Measurements from ENCODE around the gene IL9R.
"Not testable (repeated sequence)": the region's sequence is repeated elsewhere in the genome, so short reads cannot be mapped to it uniquely, and the experiment has no call there.

The IL9R gene, protein sequence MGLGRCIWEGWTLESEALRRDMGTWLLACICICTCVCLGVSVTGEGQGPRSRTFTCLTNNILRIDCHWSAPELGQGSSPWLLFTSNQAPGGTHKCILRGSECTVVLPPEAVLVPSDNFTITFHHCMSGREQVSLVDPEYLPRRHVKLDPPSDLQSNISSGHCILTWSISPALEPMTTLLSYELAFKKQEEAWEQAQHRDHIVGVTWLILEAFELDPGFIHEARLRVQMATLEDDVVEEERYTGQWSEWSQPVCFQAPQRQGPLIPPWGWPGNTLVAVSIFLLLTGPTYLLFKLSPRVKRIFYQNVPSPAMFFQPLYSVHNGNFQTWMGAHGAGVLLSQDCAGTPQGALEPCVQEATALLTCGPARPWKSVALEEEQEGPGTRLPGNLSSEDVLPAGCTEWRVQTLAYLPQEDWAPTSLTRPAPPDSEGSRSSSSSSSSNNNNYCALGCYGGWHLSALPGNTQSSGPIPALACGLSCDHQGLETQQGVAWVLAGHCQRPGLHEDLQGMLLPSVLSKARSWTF

DNA sequence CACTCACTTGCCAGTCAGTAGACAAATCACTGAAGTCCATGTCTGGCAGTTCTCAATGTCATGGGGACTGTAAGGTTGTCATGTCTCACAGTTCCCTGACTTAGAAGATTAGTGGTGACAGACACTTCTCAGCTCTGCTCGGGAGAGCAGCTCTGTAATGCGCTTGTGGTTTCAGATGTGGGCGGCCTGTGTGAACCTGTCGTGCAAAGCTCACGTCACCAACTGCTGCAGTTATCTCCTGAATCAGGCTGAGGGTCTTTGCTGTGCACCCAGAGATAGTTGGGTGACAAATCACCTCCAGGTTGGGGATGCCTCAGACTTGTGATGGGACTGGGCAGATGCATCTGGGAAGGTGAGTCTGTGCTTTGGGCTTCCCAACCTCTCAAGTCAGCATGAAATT is at the start of gene IL9R:
IL9R (plus strand) TSS at position 261 of the 400 bp plus-strand sequence; CDS start at position 325, 64 bp downstream.
- DNase-seq, result no peak

DNA sequence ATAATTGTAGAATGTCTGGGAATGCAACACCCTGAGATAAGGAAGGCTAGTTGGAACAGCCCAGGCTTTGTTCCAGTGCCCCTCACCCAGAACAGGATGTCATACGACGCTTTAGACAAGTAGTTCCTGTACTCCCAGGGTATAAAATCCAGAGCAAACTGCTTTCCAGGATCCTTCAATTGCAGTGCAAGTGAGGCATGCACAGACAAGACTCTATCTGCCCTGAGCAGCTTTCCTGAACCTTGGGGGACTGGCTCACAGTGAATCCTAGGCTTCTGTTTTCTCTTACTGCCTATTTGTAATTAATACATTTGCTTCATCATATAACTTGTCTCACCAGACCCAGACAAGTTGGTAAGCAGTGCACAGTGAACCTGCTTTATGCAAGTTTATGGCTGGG is 48.4 kb upstream of the IL9R start:
- peak in 1 of 3 experiments; percentile 14 for DNase-seq

DNA sequence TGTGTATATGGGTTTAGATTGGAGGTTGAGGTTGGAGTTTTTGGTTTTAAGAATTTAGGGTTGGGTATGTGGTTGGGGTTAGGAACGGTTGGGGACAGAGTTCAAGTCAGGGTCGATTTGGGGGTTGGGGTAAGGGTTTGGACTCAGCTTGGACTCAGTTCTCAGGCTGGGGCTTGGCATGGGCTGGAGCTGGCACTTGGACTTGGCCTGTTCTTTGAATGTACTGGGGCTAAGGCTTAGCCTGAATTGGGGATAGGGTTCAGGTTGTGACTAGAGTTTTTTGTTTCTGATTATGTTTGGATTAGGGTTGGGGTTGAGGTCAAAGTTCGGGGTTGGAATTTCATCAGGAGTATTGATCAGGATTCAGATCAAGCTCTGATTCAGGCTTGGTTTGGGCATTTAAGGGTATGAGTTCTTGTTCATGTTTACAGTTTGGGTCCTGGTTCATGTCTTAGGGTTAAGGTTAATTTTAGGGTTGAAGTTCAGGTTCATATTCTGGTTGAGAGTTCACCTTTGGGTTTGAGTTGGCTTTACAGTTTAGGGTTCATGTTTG is 46.2 kb upstream of the IL9R start:
- DNase-seq, result no peak

DNA sequence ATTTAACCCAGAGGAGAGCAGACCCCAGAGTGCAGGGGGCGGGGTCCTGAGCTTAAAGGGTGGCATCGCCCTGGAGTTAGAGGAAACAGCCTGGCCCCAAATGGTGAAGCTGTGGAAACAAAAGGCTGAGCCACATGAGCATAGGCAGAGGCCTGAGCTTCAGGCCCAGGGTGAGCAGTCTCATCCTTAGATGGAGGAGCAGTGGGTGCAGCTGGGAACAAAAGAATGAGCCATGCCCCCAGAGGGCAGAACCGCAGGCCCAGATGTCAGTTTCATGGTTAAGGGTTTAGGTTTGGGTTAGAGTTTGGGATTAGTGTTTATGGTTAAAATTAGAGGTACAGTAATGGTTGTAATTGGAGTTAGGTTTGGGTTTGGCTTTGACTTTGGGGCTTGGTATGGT is 44.4 kb upstream of the IL9R start:
- DNase-seq, result no peak

DNA sequence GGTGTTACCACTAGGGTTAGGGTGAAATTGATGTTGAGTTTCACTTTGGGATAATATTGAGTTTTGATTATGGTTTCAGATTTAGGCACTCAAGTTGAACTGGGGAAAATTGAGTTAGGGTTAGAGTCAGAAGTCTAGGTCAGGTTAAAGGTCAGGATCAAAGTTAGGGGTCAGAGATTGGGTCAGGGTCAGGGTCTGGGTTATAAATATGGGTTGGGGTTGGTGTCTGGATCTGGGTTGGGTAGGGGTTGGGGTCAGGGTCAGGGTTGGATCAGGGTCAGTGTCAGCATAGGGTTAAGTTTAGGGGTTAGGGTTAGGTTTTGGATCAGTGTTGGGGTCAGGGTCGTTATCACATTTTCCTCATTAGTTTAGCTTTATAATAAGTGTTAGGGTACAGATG is 42.7 kb upstream of the IL9R start:
- DNase-seq, result no peak

DNA sequence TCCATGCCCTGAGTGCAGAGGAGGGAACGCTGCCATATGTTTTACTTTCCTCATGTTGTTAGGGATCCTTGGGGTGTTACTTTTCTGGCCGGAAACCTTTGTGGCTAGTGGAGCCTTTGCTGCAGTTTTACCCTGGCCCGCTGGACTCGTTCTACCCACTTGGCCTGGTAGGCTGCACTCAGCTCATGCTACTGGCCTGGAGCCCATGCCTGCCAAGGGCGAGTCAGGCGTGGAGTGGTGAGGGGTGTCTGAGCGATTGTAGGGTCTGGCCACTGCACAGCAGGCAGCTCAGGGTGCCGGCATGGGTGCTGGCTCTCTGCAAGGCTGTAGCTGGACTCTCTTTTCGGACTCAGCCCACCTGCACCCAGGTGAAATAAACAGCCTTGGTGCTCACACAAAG is 41.4 kb upstream of the IL9R start:
- DNase-seq, result no peak

DNA sequence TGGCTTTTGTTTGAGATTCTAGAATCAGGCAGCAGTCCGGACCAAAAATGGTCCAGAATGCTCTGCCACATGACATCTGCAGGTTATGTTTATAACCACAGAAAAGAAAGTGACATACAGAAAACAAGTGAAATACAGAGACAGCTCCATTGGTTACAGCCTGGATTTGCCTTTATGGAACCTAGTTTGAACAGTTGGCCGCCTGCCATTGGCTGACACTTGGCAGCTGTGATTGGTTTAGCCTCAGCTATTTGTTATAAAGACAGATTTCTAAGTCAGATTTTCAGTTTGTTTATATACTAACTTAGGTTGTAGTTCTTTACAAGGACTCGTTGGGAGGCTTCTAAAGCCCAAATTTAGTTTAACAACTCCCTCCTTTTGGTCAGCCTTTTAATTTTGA is 40.8 kb upstream of the IL9R start:
- DNase-seq, result no peak

DNA sequence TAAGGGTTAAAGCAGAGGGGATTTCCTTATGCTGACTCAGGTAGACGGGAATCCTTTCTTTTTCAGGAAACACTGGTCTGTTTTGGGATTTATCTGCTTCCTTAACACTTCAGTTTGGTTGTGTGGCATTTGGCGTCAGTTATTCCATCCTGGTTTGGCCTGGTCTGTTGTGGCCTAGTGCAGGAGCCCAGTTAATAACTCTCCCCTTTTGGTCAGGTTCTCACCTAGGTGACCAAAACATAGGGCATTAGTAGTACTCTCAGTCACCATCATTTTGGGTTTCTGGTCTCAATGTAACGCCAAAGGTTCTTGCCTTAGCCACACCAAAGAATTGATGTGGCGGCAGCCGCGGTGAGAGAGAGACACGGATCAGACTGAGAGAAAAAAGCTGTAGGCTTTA is 39.7 kb upstream of the IL9R start:
- no peak for DNase-seq

DNA sequence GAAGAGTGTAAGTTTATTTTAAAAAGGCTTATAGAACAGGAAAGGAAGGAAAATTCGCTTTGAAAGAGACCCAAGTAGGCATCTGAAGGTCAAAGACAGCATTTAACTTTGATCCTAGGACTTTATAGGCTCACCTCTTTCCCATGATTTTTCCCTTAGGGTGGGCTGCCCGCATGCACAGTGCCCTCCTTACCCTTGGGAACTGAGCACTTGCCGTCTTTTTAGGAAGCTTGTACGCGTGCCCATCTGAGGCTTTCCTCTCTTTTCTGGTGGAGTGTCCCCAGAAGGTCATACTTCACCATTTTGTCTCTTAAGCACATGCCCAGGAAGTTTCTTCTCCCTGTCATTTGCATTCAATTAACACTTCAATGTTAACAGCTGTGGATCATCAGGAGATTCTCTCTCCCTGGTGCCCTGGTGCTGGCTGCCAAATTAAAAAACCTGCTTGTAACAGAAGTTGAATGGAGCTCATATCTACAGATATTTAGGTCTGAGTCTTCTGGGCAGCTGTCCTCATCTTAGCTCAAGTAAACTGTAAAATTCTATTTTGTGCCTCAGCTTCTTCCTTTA is 38.4 kb upstream of the IL9R start:
- DNase-seq, result no peak

DNA sequence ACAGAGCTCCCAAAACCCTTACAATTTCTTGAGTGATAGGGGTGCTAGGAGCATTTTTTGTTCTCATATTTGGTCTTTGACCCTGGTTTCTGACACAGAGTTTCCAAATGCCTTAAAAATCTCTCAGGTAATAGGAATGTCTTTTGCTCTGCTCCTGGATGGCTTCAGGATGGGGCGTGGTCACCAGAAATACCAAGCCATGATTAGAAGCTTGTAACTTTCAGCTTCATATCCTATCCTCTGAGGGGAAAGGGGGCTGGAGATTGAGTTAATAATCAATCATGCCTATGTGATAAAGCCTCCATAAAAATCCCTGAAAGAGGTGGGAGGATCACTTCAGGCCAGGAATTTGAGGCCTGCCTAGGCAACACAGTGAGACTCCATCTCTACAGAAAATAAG is 34.6 kb upstream of the IL9R start:
- no peak for DNase-seq

DNA sequence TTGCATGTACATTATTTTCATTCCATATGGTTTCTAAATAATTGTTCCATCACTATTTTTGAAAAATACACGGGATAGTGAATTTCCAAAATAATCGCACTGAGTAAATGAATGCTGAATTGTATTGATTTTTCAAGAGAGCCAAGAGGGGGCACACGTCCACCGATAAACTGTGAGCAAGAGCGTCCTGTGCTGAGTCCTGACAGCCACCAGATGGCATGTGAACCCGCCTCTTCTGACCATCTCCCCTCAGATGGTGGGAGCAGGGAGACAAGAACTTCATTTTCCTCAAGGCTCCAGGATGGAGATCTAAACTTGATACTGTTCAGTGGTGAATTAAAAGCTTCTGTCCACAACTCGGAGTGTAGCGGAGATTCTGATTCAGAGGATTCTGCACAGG is 30.6 kb upstream of the IL9R start:
- DNase-seq, result peak in 2 of 3 experiments; percentile 13 to 50

DNA sequence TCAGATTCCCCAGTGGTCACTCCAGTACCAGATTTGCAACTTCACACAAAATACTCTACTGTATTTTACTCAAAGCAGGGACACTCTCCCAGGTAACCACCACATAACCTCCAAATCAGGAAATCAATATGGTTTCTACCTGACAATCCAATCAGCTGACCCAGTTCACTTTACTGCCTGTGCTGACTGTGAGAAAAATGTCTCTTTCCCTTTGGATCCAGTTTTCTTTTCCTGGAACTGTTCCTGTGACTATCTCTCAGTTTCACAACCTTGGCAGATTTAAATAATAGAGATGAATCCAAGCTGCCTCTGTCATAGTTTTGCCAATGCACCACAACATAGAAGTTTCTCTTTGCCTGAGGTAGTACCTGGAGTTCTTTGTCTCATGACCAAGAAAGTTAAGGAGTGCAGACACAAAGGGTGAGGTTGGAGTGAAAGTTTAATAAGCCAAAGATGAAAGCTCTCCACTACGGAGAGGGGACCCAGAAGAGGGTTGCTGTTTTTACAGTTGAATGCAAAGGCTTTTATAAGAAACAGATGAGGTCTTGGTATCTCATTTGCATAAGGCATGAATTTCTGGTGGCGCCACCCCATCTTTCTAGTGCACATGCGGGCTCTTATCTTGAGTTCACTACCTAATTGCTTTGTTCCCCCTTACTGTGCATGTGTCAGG is 29.7 kb upstream of the IL9R start:
- DNase-seq, result no peak

DNA sequence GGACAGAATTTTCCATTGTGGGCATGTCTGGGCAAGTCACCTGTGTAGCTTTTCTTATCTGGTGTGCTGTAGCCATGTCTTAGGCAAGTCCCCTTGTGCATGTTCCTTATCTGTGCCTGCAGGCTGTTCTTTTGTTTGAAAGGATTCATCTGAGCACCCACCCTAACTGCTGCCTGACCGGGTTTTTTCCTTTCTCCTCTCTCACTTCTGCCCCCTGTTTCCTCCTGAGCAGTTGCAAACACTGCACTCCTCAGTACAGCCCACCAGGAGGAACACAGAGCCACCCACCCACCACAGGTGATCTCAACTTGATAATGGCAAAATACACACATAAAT is 29.2 kb upstream of the IL9R start:
- peak in 1 of 3 experiments; percentile 8 for DNase-seq

DNA sequence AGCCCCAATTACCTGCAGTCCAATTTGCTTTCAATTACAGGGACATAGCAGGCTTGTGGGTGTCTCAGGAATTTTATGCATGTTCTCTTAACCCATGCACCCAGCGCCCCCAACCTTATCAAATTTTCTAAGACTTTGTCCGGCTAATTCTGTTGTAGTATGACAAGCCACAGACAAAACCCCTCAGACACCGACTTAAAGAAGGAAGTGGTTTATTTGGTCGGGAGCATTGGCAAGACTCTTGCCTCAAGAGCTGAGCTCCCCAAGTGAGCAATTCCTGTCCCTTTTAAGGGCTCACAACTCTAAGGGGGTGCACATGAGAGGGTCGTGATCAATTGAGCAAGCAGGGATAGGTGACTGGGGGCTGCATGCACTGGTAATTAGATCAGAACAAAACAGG is 28.7 kb upstream of the IL9R start:
- no peak for DNase-seq

DNA sequence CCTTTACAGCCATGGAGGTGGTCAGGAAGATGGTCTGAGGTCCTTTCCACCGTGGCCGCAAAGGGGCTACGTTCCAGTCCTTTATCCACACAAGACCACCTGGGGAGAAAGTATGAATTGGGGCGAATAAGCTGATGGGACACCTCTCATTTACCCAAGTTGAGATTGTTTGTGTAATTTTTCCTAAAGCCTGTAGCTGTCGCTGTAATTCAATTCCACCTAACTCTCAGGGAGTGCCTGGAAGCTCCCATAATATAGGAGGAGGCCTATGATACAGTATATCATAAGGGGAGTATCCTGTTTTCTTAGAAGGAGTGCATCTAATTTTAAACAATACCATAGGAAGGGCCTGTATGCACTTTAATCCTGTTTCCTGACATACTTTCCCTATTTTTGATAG is 25.8 kb upstream of the IL9R start:
- DNase-seq, result not testable (repeated sequence)

DNA sequence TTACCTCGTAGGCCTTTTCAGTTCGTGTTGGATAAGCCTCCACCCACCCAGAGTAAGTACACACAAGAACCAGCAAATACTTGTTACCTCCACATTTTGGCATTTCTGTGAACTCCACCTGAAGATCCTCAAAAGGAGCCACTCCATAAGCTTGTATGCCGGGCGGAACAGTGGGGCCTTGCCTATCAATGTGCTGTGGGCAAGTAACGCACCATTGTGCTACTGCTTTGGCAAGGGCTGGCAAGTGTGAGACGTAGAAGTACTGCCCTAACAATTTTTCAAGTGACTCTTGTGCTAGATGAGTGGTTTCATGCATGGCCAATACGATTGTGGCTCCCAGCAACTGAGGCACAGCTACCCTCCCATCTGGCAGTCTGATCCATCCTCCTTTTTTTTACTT is 25.3 kb upstream of the IL9R start:
- not testable (repeated sequence) for DNase-seq

DNA sequence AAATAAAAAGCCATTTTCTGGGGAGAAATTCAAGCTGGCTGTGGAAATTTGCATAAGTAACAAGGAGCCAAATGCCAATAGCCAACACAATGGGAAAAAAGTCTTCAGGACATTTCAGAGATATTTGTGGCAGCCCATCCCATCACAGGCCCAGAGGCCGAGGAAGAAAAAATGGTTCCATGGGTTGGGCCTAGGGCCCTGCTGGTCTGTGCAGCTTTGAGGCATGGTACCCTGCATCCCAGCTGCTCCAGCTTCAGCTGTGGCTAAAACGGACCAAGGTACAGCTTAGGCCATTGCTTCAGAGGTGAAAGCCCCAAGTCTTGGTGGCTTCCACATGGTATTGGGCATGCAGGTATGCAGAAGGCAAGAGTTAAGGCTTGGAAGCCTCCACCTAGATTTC is 14.2 kb upstream of the IL9R start:
- no peak for DNase-seq

DNA sequence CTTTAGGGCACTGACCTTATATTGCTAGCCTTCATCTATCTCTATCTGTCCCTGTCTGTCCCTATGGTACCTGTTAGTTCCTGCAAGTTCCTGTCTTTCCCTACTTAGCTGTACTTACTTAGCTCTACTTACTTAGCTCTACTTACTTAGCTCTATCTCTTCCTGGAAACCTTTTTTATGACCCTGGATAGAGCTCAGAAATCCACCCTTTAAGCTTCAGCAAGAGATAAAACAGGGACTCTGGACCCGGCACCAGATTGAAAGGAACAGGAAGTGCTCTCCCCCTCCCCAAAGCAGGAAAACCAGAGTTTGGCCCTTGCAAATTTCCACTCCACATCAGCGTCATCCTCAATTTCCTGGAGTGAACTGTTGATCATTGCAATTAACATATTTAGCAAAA is 12.3 kb upstream of the IL9R start:
- DNase-seq, result no peak

DNA sequence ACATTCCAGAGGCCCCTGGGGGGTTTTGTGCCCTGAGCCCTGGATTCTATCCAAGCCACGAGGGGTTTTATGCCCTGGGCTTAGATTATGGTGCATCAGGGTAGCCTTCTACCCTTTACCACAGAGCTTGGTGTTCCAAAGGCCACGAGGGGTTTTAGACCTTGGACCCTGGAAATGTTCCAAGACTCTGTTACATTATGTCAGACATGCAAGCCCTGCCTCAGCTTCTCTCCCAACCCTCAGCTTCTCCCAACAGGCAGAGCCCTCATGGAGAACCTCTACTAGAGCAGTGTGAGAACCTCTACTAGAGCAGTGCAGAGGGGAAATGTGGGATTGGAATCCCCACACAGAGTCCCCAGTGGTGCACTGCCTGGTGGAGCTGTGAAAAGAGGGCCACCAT is 10.5 kb upstream of the IL9R start:
- DNase-seq, result not testable (repeated sequence)

DNA sequence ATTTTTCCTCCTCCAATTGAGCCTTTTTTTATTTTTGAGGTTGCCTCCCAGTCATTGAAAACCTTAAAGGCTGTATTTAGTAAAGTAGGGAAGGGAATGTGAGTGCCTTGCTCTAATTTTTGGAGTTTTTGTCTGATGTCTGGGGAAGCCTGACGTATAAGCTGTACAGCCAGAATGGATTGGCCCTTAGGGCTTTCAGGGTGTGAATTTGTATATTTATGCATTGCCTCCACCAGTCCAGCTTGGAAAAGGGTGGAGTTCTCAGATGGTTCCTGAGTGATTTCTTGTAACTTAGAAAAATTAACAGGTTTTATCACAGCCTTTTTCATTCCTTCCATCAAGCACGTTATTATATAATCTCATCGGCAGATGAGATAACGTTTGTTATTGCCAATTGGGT is 8.6 kb upstream of the IL9R start:
- no peak for DNase-seq

DNA sequence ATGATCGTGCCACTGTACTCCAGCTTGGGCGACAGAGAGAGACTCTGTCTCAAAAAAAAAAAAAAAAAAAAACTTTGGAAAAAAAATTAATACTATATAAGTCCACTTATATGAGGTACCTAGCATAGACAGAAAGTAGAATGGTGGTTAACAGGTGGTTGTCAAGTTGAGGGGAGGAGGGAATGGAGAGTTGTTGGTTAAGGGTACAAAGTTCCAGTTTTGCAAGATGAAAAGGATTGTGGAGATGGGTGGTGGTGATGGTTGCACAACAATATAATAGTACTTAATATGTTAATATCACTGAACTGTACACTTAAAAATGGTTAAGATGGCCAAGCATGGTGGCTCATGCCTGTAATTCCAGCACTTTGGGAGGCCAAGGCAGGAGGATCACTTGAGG is 4.1 kb upstream of the IL9R start:
- DNase-seq, result no peak

DNA sequence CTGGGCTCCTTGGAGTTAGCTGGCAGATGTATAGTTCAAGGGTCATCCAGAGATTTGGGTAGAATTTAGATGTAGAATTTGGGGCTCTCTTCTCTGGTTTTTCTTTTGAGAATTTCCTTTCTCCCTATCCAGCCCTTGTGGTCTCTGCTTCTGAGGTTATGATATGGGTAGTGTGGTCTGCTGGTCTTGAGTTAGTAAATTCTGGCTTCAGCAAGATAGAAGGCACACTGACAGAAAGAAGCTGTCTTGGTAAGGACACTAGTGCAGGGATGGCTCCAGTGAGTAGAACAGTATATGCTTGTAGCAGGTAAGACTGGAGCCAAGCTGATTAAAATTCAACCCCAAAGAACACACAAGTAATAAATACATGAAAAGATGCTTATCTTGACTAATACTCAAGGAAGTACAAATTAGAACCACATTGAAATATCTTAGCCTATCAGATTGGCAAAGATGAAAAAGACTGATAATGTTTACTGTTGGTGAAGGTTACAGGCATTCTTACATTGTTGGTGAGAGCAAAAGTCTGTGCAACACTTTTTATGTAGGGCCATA is 2.1 kb upstream of the IL9R start:
- no peak for DNase-seq

DNA sequence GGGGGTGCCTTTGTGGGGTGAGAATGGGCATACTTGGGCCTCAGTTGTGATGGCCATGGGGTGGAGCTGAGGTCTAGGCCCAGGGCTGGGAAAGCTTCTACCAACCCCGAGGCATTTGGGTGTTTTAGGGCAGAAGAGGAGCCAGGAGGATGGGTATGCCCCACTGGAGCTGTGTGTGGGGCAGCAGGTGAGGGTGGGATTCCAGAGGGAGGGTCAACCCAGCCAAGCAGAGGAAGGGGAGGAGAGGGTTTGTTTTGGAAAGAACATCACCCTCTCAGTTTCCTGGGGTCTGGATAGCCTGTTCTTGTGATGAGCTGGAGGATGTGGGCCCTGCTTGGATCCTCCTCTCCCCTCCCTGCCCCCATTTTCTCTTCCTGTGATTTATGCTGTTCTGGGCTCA is 620 bp downstream of the IL9R start:
- no peak for DNase-seq

Data from NCI-H1417 (cell line).